Measurements from ENCODE around the gene GRID2. TPM values are rescaled to one million over a fixed set of nuclear protein-coding genes. Genes with fewer than 3 reads are reported as not detected.

The GRID2 gene
- total RNA-seq, 3 donors from 2014 or later, result 0.44 TPM; not detected in 2

GRCh38 chr4:93084599-93085305, 781.0 kb downstream of the GRID2 start:
- no peaks in the 10 kb centered on the region for H3K9me3 ChIP-seq
- ATAC-seq (no peak), DNase-seq (peak in 1 of 3 donors; percentile 18)
- intact Hi-C loops (cut with DNase I, micrococcal nuclease), result no loop called here
- no peak overlapping the region for H3K4me3 ChIP-seq
- no peak for TF ChIP-seq CTCF (IDR thresholded peaks at IDR 0.05)
- no peaks in the 10 kb centered on the region for H3K4me1 ChIP-seq (ENCODE audit: low read depth)
- H3K36me3 ChIP-seq (ENCODE audit: low read depth), result no peaks in the 10 kb centered on the region

GRCh38 chr4:93086356-93086755, 782.6 kb downstream of the GRID2 start:
- DNase-seq, result no peak
- no peak for ATAC-seq
- H3K4me1 ChIP-seq (ENCODE audit: low read depth), result no peaks in the 10 kb centered on the region
- no peak overlapping the region for H3K4me3 ChIP-seq
- TF ChIP-seq CTCF (IDR thresholded peaks at IDR 0.05), result no peak
- H3K9me3 ChIP-seq, result no peaks in the 10 kb centered on the region
- no peaks in the 10 kb centered on the region for H3K36me3 ChIP-seq (ENCODE audit: low read depth)
- intact Hi-C loops (cut with DNase I, micrococcal nuclease), result no loop called here

GRCh38 chr4:93092765-93093164, 789.0 kb downstream of the GRID2 start:
- no peak for TF ChIP-seq CTCF (IDR thresholded peaks at IDR 0.05)
- Histone ChIP-seq H3K36me3 (ENCODE audit: low read depth) (no peaks in the 10 kb centered on the region), H3K9me3 (no peaks in the 10 kb centered on the region), H3K4me3 (no peak overlapping the region), H3K4me1 (ENCODE audit: low read depth) (no peaks in the 10 kb centered on the region)
- no peak for DNase-seq
- intact Hi-C loops (cut with DNase I, micrococcal nuclease), result no loop called here
- no peak for ATAC-seq

- no peaks in the 10 kb centered on the region for H3K36me3 ChIP-seq (ENCODE audit: low read depth)
- DNase-seq, result no peak
- no peak for ATAC-seq
- intact Hi-C loops (cut with DNase I, micrococcal nuclease), result no loop called here
- no peak for TF ChIP-seq CTCF (IDR thresholded peaks at IDR 0.05)
- H3K4me1 ChIP-seq (ENCODE audit: low read depth), result no peaks in the 10 kb centered on the region
- H3K9me3 ChIP-seq, result no peaks in the 10 kb centered on the region
- H3K4me3 ChIP-seq, result no peak overlapping the region
Observed at GRCh38 chr4:93103042-93103441, 799.3 kb downstream of the GRID2 start.

- intact Hi-C loops (cut with DNase I, micrococcal nuclease), result no loop called here
- ATAC-seq, result no peak
- Histone ChIP-seq H3K4me1 (ENCODE audit: low read depth) (no peaks in the 10 kb centered on the region), H3K9me3 (no peaks in the 10 kb centered on the region), H3K4me3 (no peak overlapping the region), H3K36me3 (ENCODE audit: low read depth) (no peaks in the 10 kb centered on the region)
- no peak for DNase-seq
- TF ChIP-seq CTCF (IDR thresholded peaks at IDR 0.05), result no peak
Observed at GRCh38 chr4:93116624-93117023, 812.9 kb downstream of the GRID2 start.

GRCh38 chr4:93127489-93127888, 823.7 kb downstream of the GRID2 start:
- no peak for TF ChIP-seq CTCF (IDR thresholded peaks at IDR 0.05)
- Histone ChIP-seq H3K9me3 (no peaks in the 10 kb centered on the region), H3K4me3 (no peak overlapping the region), H3K36me3 (ENCODE audit: low read depth) (no peaks in the 10 kb centered on the region), H3K4me1 (ENCODE audit: low read depth) (no peaks in the 10 kb centered on the region)
- intact Hi-C loops (cut with DNase I, micrococcal nuclease), result no loop called here
- no peak for DNase-seq
- no peak for ATAC-seq

Data from mucosa of descending colon (tissue), 3 donors.